A549 (cell line): ENCODE data around the gene PCYT1A. TPM values are rescaled to one million over a fixed set of nuclear protein-coding genes. Genes with fewer than 3 reads are reported as not detected.

Experiments
- ATAC-seq, 2 experiments: fragments of 200-7000 bp in 1 of 2; fragments of >200 bp in 1 of 2; cut with Nextera tagmentation in 1 of 2; cut with Tn5 transposase in 1 of 2; 3 replicates each; pipeline versions ENCODE4 v1.8.0 to v1.9.1; 2018 to 2020; ENCODE audit warnings: mild to moderate bottlenecking in 1 of 2, moderate library complexity in 1 of 2
- CTCF ChIA-PET: fragments of 300-600 bp; sonication (Branson Sonifier 250); formaldehyde crosslinking; extraction: SDS; loops from one replicate; lab custom pipeline; 2021; ENCODE audit warnings: antibody characterized with exemption, inconsistent platforms; lab: Yijun Ruan, JAX
- POLR2A ChIA-PET: fragments of 350-600 bp; formaldehyde crosslinking; extraction: SDS; loops from one replicate; lab custom pipeline; 2021; ENCODE audit warnings: antibody characterized with exemption, inconsistent platforms; lab: Yijun Ruan, JAX
- DNase-seq, 2 experiments: peaks; one replicate each; pipeline versions ENCODE4 v3.0.0 to v3.0.0-alpha.2; 2011 to 2016; ENCODE audit warnings: low read depth in 1 of 2, low spot score in 1 of 2
- FAIRE-seq: peaks from 2 replicates; lab custom pipeline; 2011; peaks lifted over from hg19 to GRCh38; lab: Jason Lieb, UNC
- H3K27ac ChIP-seq, 2 experiments: fragments of >200 bp; sonication (Bioruptor Twin); formaldehyde crosslinking; 3 replicates each; pipeline ENCODE4 v1.5.1; 2016 to 2017
- H3K4me1 ChIP-seq: fragments of >200 bp; sonication (Bioruptor Twin); formaldehyde crosslinking; 3 replicates; pipeline ENCODE4 v1.6.1; 2016
- H3K4me2 ChIP-seq: fragments of >200 bp; sonication (Bioruptor Twin); formaldehyde crosslinking; 3 replicates; pipeline ENCODE4 v1.6.1; 2016
- H3K4me3 ChIP-seq: fragments of >200 bp; sonication (Bioruptor Twin); formaldehyde crosslinking; 3 replicates; pipeline ENCODE4 v1.5.1; 2016
- H3K9me3 ChIP-seq: fragments of >200 bp; sonication (Bioruptor Twin); formaldehyde crosslinking; 3 replicates; pipeline ENCODE4 v1.6.1; 2016
- ATOH8 ChIP-seq: fragments of 250-450 bp; sonication (Bioruptor Pico); IDR thresholded peaks from 2 replicates; pipeline ENCODE4 v1.5.0; 2020; ENCODE audit warnings: low read depth, mild to moderate bottlenecking, moderate library complexity
- CHD2 ChIP-seq: fragments of 150-350 bp; IDR thresholded peaks from 2 replicates; pipeline ENCODE4 v1.6.1; 2014; ENCODE audit warnings: low read length; ENCODE audit not compliant: partially characterized antibody
- EHMT2 ChIP-seq: fragments of 200-600 bp; sonication (generic); IDR thresholded peaks from 2 replicates; pipeline ENCODE4 v1.6.1; 2016; ENCODE audit warnings: antibody characterized with exemption, low read depth, mild to moderate bottlenecking, moderate library complexity
- EP300 ChIP-seq, 2 experiments: fragments of >200 bp; sonication (Bioruptor Twin); formaldehyde crosslinking; IDR thresholded peaks; 2 replicates in 1 of 2; 3 replicates in 1 of 2; pipeline ENCODE4 v1.6.1; 2016 to 2017
- ESRRA ChIP-seq: fragments of 150-350 bp; IDR thresholded peaks from 2 replicates; pipeline ENCODE4 v1.6.1; 2014; ENCODE audit warnings: mild to moderate bottlenecking, low read length, borderline replicate concordance
- HEYL ChIP-seq: fragments of 250-450 bp; sonication (Bioruptor Pico); IDR thresholded peaks from 2 replicates; pipeline ENCODE4 v1.8.0; 2021; ENCODE audit warnings: mild to moderate bottlenecking, moderate library complexity
- HMGXB4 ChIP-seq: fragments of 250-450 bp; sonication (Bioruptor Pico); IDR thresholded peaks from 2 replicates; pipeline ENCODE4 v1.5.0; 2021; ENCODE audit warnings: mild to moderate bottlenecking, moderate library complexity, borderline replicate concordance
- HOXA7 ChIP-seq: fragments of 250-450 bp; sonication (Bioruptor Pico); IDR thresholded peaks from 2 replicates; pipeline ENCODE4 v1.5.0; 2020; ENCODE audit warnings: mild to moderate bottlenecking, moderate library complexity
- HOXB13 ChIP-seq: fragments of 250-450 bp; sonication (Bioruptor Pico); IDR thresholded peaks from 2 replicates; pipeline ENCODE4 v1.5.0; 2020; ENCODE audit warnings: low read depth, mild to moderate bottlenecking, moderate library complexity
- JUNB ChIP-seq: fragments of >200 bp; sonication (Bioruptor Twin); formaldehyde crosslinking; IDR thresholded peaks from 2 replicates; pipeline ENCODE4 v1.6.1; 2016
- KDM5A ChIP-seq: fragments of 200-600 bp; sonication (generic); IDR thresholded peaks from 2 replicates; pipeline ENCODE4 v1.6.1; 2016; ENCODE audit warnings: antibody characterized with exemption, mild to moderate bottlenecking
- MAFK ChIP-seq: fragments of 450-650 bp; IDR thresholded peaks from 2 replicates; pipeline ENCODE4 v1.6.1; 2014; ENCODE audit not compliant: partially characterized antibody
- MAZ ChIP-seq: fragments of 150-350 bp; IDR thresholded peaks from 2 replicates; pipeline ENCODE4 v1.6.1; 2014; ENCODE audit warnings: antibody characterized with exemption, low read depth, low read length, borderline replicate concordance
- NPAS2 ChIP-seq: fragments of 250-450 bp; sonication (Bioruptor Pico); IDR thresholded peaks from 2 replicates; pipeline ENCODE4 v1.8.0; 2022; ENCODE audit warnings: mild to moderate bottlenecking, moderate library complexity, borderline replicate concordance
- PHF8 ChIP-seq: fragments of 200-600 bp; sonication (generic); IDR thresholded peaks from 2 replicates; pipeline ENCODE4 v1.6.1; 2016; ENCODE audit warnings: low read depth, mild to moderate bottlenecking, antibody characterized with exemption, moderate library complexity, borderline replicate concordance
- POLR2A ChIP-seq: IDR thresholded peaks from 2 replicates; pipeline ENCODE4 v1.6.1; 2012; ENCODE audit warnings: mild to moderate bottlenecking, low read length
- RFX5 ChIP-seq: fragments of 450-650 bp; IDR thresholded peaks from 2 replicates; pipeline ENCODE4 v1.7.1; 2014; ENCODE audit warnings: antibody characterized with exemption, mild to moderate bottlenecking, moderate library complexity
- SMC3 ChIP-seq: fragments of >200 bp; sonication (Bioruptor Twin); formaldehyde crosslinking; IDR thresholded peaks from 3 replicates; pipeline ENCODE4 v1.6.1; 2018; ENCODE audit warnings: inconsistent platforms
- SREBF2 ChIP-seq: fragments of 450-650 bp; IDR thresholded peaks from 2 replicates; pipeline ENCODE4 v1.6.1; 2014; ENCODE audit warnings: mild to moderate bottlenecking, moderate library complexity
- TFCP2L1 ChIP-seq: fragments of 250-450 bp; sonication (Bioruptor Pico); IDR thresholded peaks from 2 replicates; pipeline ENCODE4 v1.5.0; 2021; ENCODE audit warnings: mild to moderate bottlenecking
- ZFP36 ChIP-seq: fragments of 450-650 bp; IDR thresholded peaks from 2 replicates; pipeline ENCODE4 v1.6.1; 2014; ENCODE audit warnings: borderline replicate concordance; ENCODE audit not compliant: partially characterized antibody
- WGBS: methylation state at CpG from one replicate; pipeline ENCODE4 v1.1.6; 2017; ENCODE audit errors: missing lambda C conversion rate; 5-methylcytosine and 5-hydroxymethylcytosine counted together
- polyA plus RNA-seq, 4 experiments: library from polyadenylated mRNA; depleted of rRNA in 3 of 4; stranded (reverse); fragments of >200 nt; fragmentation: RNase III in 1 of 4; extraction: RNeasy Plus Mini Kit Qiagen cat#74134 plus additional on column Dnase treatment in 1 of 4; gene quantifications; 2 replicates in 3 of 4; 3 replicates in 1 of 4; pipeline ENCODE4 v1.2.3, GENCODE V29; 2011 to 2017
- TF ChIP-seq, protein P1 (sequence below): fragments of >200 bp; sonication (Bioruptor Twin); formaldehyde crosslinking; IDR thresholded peaks from 2 replicates; pipeline ENCODE4 v1.6.1; 2016
- TF ChIP-seq, protein P2 (sequence below): fragments of >200 bp; sonication (Bioruptor Twin); formaldehyde crosslinking; IDR thresholded peaks from 3 replicates; pipeline ENCODE4 v1.6.1; 2016
- TF ChIP-seq, protein P3 (sequence below): IDR thresholded peaks from 2 replicates; pipeline ENCODE4 v1.6.1; 2012; ENCODE audit warnings: low read depth, borderline replicate concordance
- TF ChIP-seq, protein P4 (sequence below): fragments of 450-650 bp; IDR thresholded peaks from 2 replicates; pipeline ENCODE4 v1.6.1; 2014; ENCODE audit warnings: antibody characterized with exemption

The PCYT1A gene
- polyA plus RNA-seq, 2 of the 4 experiments (the other 2 are of a cell fraction): 41.9 to 45.4 TPM

- TF ChIP-seq SMC3 (no peak), SREBF2 (no peak), ESRRA (no peak), ATOH8 (no peak), HEYL (no peak), JUNB (no peak), EP300 (IDR thresholded peaks at IDR 0.05) (no peak), POLR2A (no peak), EHMT2 (no peak), TFCP2L1 (CRISPR knock-in tag) (no peak), HOXA7 (CRISPR knock-in tag) (no peak), NPAS2 (CRISPR knock-in tag) (no peak)
- TF ChIP-seq, protein P1, sequence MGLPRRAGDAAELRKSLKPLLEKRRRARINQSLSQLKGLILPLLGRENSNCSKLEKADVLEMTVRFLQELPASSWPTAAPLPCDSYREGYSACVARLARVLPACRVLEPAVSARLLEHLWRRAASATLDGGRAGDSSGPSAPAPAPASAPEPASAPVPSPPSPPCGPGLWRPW: no peak
- TF ChIP-seq, protein P2, sequence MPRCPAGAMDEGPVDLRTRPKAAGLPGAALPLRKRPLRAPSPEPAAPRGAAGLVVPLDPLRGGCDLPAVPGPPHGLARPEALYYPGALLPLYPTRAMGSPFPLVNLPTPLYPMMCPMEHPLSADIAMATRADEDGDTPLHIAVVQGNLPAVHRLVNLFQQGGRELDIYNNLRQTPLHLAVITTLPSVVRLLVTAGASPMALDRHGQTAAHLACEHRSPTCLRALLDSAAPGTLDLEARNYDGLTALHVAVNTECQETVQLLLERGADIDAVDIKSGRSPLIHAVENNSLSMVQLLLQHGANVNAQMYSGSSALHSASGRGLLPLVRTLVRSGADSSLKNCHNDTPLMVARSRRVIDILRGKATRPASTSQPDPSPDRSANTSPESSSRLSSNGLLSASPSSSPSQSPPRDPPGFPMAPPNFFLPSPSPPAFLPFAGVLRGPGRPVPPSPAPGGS: no peak
- Histone ChIP-seq H3K4me3 (no peak overlapping the region), H3K27ac (peak overlapping the region in 1 of 2 experiments; percentile 32; a peak in 2 of 6 replicates), H3K4me2 (peak overlapping the region; percentile 64; the same call in 1 of the 3 replicates), H3K4me1 (peaks cover 31% of the 10 kb centered on the region), H3K9me3 (no peaks in the 10 kb centered on the region)
- WGBS: 88% methylated on average over 7 of the region's 7 CpGs
- no peak for ATAC-seq
- CTCF ChIA-PET: interaction anchor here (0.7 to 2.0 kb wide), 4 partner anchors 7 to 27 kb away, joined by 3 to 8 read pairs (median 3); no protein-coding TSS in a partner anchor
- no peak for FAIRE-seq
- POLR2A ChIA-PET: interaction anchor here (0.6 kb wide), 1 partner anchor 19 kb away, joined by 3 read pairs; no protein-coding TSS in a partner anchor
- DNase-seq: no peak
Measured at GRCh38 chr3:196280689-196281440, 6.7 kb downstream of the PCYT1A start.

GRCh38 chr3:196275126-196275525 is 12.4 kb downstream of the PCYT1A start:
- H3K4me2 ChIP-seq: no peak overlapping the region
- FAIRE-seq: no peak
- no peak for ATAC-seq
- DNase-seq: no peak
- CTCF ChIA-PET: no interaction called here
- peaks cover 17% of the 10 kb centered on the region for H3K4me1 ChIP-seq
- 91% methylated on average over 5 of the region's 5 CpGs for WGBS
- H3K27ac ChIP-seq: no peak overlapping the region
- POLR2A ChIA-PET: no interaction called here
- no peak overlapping the region for H3K4me3 ChIP-seq
- TF ChIP-seq, protein P3, sequence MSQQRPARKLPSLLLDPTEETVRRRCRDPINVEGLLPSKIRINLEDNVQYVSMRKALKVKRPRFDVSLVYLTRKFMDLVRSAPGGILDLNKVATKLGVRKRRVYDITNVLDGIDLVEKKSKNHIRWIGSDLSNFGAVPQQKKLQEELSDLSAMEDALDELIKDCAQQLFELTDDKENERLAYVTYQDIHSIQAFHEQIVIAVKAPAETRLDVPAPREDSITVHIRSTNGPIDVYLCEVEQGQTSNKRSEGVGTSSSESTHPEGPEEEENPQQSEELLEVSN: no peak
- TF ChIP-seq HMGXB4 (CRISPR knock-in tag) (no peak), RFX5 (no peak), HOXB13 (CRISPR knock-in tag) (no peak), ZFP36 (no peak), EP300 (IDR thresholded peaks at IDR 0.05) (no peak), CHD2 (no peak), PHF8 (no peak), MAFK (no peak), MAZ (no peak), JUNB (no peak), KDM5A (no peak)
- TF ChIP-seq, protein P4, sequence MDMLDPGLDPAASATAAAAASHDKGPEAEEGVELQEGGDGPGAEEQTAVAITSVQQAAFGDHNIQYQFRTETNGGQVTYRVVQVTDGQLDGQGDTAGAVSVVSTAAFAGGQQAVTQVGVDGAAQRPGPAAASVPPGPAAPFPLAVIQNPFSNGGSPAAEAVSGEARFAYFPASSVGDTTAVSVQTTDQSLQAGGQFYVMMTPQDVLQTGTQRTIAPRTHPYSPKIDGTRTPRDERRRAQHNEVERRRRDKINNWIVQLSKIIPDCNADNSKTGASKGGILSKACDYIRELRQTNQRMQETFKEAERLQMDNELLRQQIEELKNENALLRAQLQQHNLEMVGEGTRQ: no peak
- TF ChIP-seq, protein P1: no peak
- TF ChIP-seq, all 56 proteins: peak for 0
- no peaks in the 10 kb centered on the region for H3K9me3 ChIP-seq
